Measurements from ENCODE around the gene TPM4. TPM values are rescaled to one million over a fixed set of nuclear protein-coding genes. Genes with fewer than 3 reads are reported as not detected.

TPM4 gene
- total RNA-seq, 2 donors from 2014 or later, result 379 TPM

DNA sequence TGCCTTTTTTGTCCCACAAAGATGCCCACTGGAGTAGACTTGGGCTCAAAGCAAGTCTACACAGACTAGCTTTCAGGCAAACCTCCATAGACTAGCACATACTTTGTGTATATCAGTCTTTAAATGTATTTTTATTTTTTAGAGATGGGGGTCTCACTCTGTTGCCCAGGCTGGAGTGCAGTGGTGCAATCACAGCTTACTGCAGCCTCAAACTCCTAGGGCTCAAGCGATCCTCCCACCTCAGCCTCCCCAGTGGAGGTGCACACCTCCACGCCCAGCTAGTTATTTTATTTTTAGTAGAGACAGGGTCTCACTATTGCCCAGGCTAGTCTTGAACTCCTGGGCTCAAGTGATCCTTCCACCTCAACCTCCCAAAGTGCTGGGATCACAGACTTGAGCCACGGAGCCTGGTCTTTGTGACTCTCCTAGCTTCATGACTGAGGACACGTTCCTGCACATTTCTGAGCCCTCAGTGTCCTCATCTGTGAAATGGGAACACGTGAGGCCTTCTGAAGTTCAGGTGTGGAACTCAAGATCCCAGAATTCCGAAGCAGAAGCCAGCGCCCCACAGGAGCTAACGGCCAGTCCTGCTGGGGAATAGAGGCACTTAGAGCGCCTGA is 5.1 kb upstream of the TPM4 start:
- DNase-seq (ENCODE audit: low spot score), result no peak
- Histone ChIP-seq H3K27me3 (replicated peaks; ENCODE audit: insufficient read depth) (no peaks in the 10 kb centered on the region), H3K9me3 (no peaks in the 10 kb centered on the region), H3K36me3 (no peaks in the 10 kb centered on the region), H3K27ac (peak overlapping the region; percentile 100), H3K4me1 (replicated peaks) (peaks cover 8% of the 10 kb centered on the region), H3K4me3 (no peak overlapping the region)
- 86% methylated on average over 9 of the region's 9 CpGs for WGBS
- TF ChIP-seq POLR2AphosphoS5 (IDR thresholded peaks at IDR 0.05), result no peak
- TF ChIP-seq, protein P1, sequence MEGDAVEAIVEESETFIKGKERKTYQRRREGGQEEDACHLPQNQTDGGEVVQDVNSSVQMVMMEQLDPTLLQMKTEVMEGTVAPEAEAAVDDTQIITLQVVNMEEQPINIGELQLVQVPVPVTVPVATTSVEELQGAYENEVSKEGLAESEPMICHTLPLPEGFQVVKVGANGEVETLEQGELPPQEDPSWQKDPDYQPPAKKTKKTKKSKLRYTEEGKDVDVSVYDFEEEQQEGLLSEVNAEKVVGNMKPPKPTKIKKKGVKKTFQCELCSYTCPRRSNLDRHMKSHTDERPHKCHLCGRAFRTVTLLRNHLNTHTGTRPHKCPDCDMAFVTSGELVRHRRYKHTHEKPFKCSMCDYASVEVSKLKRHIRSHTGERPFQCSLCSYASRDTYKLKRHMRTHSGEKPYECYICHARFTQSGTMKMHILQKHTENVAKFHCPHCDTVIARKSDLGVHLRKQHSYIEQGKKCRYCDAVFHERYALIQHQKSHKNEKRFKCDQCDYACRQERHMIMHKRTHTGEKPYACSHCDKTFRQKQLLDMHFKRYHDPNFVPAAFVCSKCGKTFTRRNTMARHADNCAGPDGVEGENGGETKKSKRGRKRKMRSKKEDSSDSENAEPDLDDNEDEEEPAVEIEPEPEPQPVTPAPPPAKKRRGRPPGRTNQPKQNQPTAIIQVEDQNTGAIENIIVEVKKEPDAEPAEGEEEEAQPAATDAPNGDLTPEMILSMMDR (IDR thresholded peaks at IDR 0.05), result no peak
- TF ChIP-seq POLR2A (IDR thresholded peaks at IDR 0.05), result no peak
- intact Hi-C loops (cut with DNase I), result no loop called here

DNA sequence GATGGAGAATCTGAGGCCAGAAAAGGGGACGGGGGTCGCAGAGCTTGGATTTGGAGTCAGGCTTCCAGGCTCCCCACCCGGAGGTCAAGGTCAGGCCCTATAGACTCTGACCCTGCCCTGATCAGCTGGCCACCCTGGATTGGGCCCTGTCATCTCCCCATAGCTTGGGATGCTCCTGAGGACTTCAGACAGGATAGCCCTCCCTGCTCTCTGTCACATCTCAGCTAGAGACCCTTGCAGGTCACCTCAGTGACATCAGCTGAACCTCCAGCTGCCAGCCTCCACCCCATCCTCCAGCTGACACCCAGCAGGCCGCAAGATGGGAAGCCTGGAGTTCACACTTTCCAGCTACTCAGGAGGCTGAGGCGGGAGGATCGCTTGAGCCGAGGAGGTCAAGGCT is 2.8 kb upstream of the TPM4 start:
- no peaks in the 10 kb centered on the region for H3K27me3 ChIP-seq (replicated peaks; ENCODE audit: insufficient read depth)
- TF ChIP-seq, protein P1 (IDR thresholded peaks at IDR 0.05), result no peak
- no peak for TF ChIP-seq POLR2A (IDR thresholded peaks at IDR 0.05)
- no peak for TF ChIP-seq POLR2AphosphoS5 (IDR thresholded peaks at IDR 0.05)
- no peak for DNase-seq (ENCODE audit: low spot score)
- no peak overlapping the region for H3K4me3 ChIP-seq
- WGBS, result 83% methylated on average over 7 of the region's 7 CpGs
- no peaks in the 10 kb centered on the region for H3K9me3 ChIP-seq
- peak overlapping the region; percentile 100 for H3K27ac ChIP-seq
- peaks cover 13% of the 10 kb centered on the region for H3K4me1 ChIP-seq (replicated peaks)
- intact Hi-C loops (cut with DNase I), result no loop called here
- H3K36me3 ChIP-seq, result no peaks in the 10 kb centered on the region

DNA sequence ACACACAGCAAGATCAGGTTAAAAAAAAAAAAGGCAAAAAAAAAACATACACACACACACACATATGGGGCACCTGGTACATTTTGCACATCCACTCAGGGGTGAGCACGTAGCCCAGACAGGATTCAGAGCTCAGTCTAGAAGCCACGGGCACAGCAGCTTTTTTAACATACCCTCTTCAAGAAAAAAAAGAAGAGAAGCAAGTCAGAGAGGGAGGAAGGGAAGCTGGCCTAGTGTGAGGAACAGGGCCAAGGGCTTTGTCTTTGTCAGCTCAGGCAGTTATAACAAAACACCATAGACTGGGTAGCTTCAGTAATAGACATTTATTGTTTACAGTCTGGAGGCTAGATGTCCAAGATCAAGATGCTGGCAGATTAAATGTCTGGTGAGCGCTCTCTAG is 2.3 kb upstream of the TPM4 start:
- no peaks in the 10 kb centered on the region for H3K36me3 ChIP-seq
- no peak for TF ChIP-seq POLR2A (IDR thresholded peaks at IDR 0.05)
- peak; percentile 57 for TF ChIP-seq POLR2AphosphoS5 (IDR thresholded peaks at IDR 0.05)
- TF ChIP-seq, protein P1 (IDR thresholded peaks at IDR 0.05), result no peak
- H3K4me1 ChIP-seq (replicated peaks), result peaks cover 13% of the 10 kb centered on the region
- H3K9me3 ChIP-seq, result no peaks in the 10 kb centered on the region
- 25% methylated on average over 3 of the region's 3 CpGs for WGBS
- intact Hi-C loops (cut with DNase I), result no loop called here
- H3K27me3 ChIP-seq (replicated peaks; ENCODE audit: insufficient read depth), result no peaks in the 10 kb centered on the region
- no peak overlapping the region for H3K4me3 ChIP-seq
- DNase-seq (ENCODE audit: low spot score), result peak; percentile 49
- H3K27ac ChIP-seq, result peak overlapping the region; percentile 100

DNA sequence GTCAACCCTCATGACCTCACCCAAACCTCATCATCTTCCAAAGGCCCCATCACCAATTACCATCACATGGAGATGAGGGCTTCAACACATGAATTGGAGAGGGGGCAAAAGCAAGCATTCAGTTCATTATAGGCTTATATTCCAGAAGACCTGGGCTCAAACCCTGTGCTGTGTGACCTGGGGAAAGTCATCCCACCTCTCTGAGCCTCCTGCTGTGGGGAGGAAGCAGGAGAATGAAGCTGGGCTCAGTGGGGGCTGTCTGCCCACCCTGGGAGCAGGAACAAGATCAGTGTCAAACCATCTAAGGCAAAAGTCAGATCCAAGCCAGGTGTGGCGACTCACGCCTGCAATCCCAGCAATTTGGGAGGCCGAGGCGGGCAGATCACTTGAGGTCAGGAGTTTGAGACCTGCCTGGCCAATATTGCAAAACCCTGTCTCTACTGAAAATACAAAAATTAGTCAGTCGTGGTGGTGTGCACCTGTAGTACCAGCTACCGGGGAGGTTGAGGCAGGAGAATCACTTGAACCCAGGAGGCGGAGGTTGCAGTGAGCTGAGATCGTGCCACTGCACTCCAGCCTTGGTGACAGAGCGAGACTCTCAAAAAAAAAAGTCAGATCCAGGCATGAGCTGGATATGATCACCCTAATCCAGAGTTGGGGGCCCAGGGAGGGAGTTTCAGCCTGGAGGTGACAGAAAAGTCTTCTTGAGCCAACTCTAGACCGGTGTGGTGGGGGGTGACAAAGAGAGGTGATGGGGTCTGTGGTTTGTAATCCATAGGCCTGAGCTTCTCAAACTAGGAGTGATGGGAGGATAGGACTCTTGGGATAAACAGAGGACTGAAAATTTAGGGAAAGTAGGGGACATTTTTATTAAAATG is 1.6 kb upstream of the TPM4 start:
- TF ChIP-seq POLR2A (IDR thresholded peaks at IDR 0.05), result no peak
- TF ChIP-seq POLR2AphosphoS5 (IDR thresholded peaks at IDR 0.05), result no peak
- TF ChIP-seq, protein P1 (IDR thresholded peaks at IDR 0.05), result no peak
- H3K4me1 ChIP-seq (replicated peaks), result peaks cover 13% of the 10 kb centered on the region
- no peaks in the 10 kb centered on the region for H3K27me3 ChIP-seq (replicated peaks; ENCODE audit: insufficient read depth)
- peak overlapping the region; percentile 100 for H3K27ac ChIP-seq
- H3K9me3 ChIP-seq, result no peaks in the 10 kb centered on the region
- H3K36me3 ChIP-seq, result no peaks in the 10 kb centered on the region
- intact Hi-C loops (cut with DNase I), result loop anchor here (5.0 kb wide), 1 partner anchor 38 kb away; the partner anchor contains the start of gene RAB8A
- 94% methylated on average over 10 of the region's 10 CpGs for WGBS
- no peak for DNase-seq (ENCODE audit: low spot score)
- H3K4me3 ChIP-seq, result no peak overlapping the region

All from prostate gland (tissue), 2 donors.